SK-N-MC (cell line): ENCODE results near the gene ANKRD26.

Source experiments
- EZH2 ChIP-seq: fragments of 200-600 bp; sonication (generic); IDR thresholded peaks from one replicate; pipeline ENCODE4 v1.6.1; 2017; ENCODE audit warnings: antibody characterized with exemption
- POLR2AphosphoS5 ChIP-seq: IDR thresholded peaks from 2 replicates; pipeline ENCODE4 v1.6.1; 2012; ENCODE audit warnings: mild to moderate bottlenecking, low read depth, low read length, borderline replicate concordance

DNA sequence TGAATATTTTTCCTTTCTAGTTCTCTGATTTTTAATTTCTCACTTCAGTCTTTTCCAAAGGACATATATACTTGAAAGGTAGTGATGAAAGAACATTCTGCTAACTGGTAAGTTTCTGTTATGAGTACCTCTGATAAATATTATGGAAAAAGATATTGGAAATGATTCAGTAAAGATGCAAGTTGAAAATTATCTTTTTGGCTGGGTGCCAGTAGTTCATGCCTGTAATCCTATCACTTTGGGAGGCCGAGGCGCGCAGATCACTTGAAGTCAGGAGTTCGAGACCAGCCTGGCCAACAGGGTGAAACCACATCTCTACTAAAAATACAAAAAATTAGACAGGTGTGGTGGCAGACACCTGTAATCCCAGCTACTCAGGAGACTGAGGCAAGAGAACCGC lies 62.1 kb downstream of the ANKRD26 start:
- TF ChIP-seq EZH2 (no peak), POLR2AphosphoS5 (no peak)
